ENCODE measurements around the gene APP. TPM values are rescaled to one million over a fixed set of nuclear protein-coding genes. Genes with fewer than 3 reads are reported as not detected.

APP gene
- total RNA-seq, 2 donors from 2014 or later: 506 to 721 TPM

GRCh38 chr21:25979845-25980616 is 190.5 kb downstream of the APP start:
- no peak overlapping the region for H3K4me3 ChIP-seq
- H3K9me3 ChIP-seq: no peaks in the 10 kb centered on the region
- H3K27ac ChIP-seq: no peak overlapping the region
- no peaks in the 10 kb centered on the region for H3K4me1 ChIP-seq
- H3K27me3 ChIP-seq: no peaks in the 10 kb centered on the region
- no peaks in the 10 kb centered on the region for H3K36me3 ChIP-seq
- TF ChIP-seq CTCF (IDR thresholded peaks at IDR 0.05): no peak
- intact Hi-C loops (cut with DNase I): no loop called here
- no peak for DNase-seq
- H3K9ac ChIP-seq (ENCODE audit: low read depth in 2 of 2, low read length in 2 of 2): no peak overlapping the region

GRCh38 chr21:25977068-25977611 is 193.4 kb downstream of the APP start:
- Histone ChIP-seq H3K9me3 (no peaks in the 10 kb centered on the region), H3K4me3 (no peak overlapping the region), H3K4me1 (no peaks in the 10 kb centered on the region), H3K9ac (ENCODE audit: low read depth in 2 of 2, low read length in 2 of 2) (no peak overlapping the region), H3K27ac (no peak overlapping the region), H3K36me3 (no peaks in the 10 kb centered on the region), H3K27me3 (no peaks in the 10 kb centered on the region)
- TF ChIP-seq CTCF (IDR thresholded peaks at IDR 0.05): no peak
- no peak for DNase-seq
- intact Hi-C loops (cut with DNase I): no loop called here

GRCh38 chr21:25974964-25975363 is 195.6 kb downstream of the APP start:
- no peaks in the 10 kb centered on the region for H3K27me3 ChIP-seq
- H3K4me3 ChIP-seq: no peak overlapping the region
- DNase-seq: no peak
- no peak for TF ChIP-seq CTCF (IDR thresholded peaks at IDR 0.05)
- no peak overlapping the region for H3K27ac ChIP-seq
- no peaks in the 10 kb centered on the region for H3K4me1 ChIP-seq
- no peaks in the 10 kb centered on the region for H3K9me3 ChIP-seq
- H3K9ac ChIP-seq (ENCODE audit: low read depth in 2 of 2, low read length in 2 of 2): no peak overlapping the region
- intact Hi-C loops (cut with DNase I): no loop called here
- peaks cover 4% of the 10 kb centered on the region for H3K36me3 ChIP-seq

GRCh38 chr21:25970254-25970930 is 200.2 kb downstream of the APP start:
- Histone ChIP-seq H3K27ac (no peak overlapping the region), H3K4me1 (no peaks in the 10 kb centered on the region), H3K9me3 (no peaks in the 10 kb centered on the region), H3K9ac (ENCODE audit: low read depth in 2 of 2, low read length in 2 of 2) (no peak overlapping the region), H3K36me3 (peaks cover 4% of the 10 kb centered on the region), H3K27me3 (no peaks in the 10 kb centered on the region), H3K4me3 (no peak overlapping the region)
- no peak for DNase-seq
- TF ChIP-seq CTCF (IDR thresholded peaks at IDR 0.05): no peak
- intact Hi-C loops (cut with DNase I): no loop called here

- H3K4me3 ChIP-seq: no peak overlapping the region
- no peak overlapping the region for H3K9ac ChIP-seq (ENCODE audit: low read depth in 2 of 2, low read length in 2 of 2)
- no peaks in the 10 kb centered on the region for H3K27me3 ChIP-seq
- no peak for DNase-seq
- H3K36me3 ChIP-seq: peaks cover 4% of the 10 kb centered on the region
- no peaks in the 10 kb centered on the region for H3K9me3 ChIP-seq
- H3K27ac ChIP-seq: no peak overlapping the region
- intact Hi-C loops (cut with DNase I): no loop called here
- no peak for TF ChIP-seq CTCF (IDR thresholded peaks at IDR 0.05)
- H3K4me1 ChIP-seq: no peaks in the 10 kb centered on the region
Measured at GRCh38 chr21:25967901-25968438, 202.6 kb downstream of the APP start.

Measured in colonic mucosa (tissue), 4 donors.